Muscle layer of colon (tissue), 2 donors: ENCODE results near the gene PACSIN1.

ENCODE experiments used
- H3K27ac ChIP-seq: one replicate; pipeline ENCODE4 v1.7.0; 2013; ENCODE audit warnings: low read depth, mild to moderate bottlenecking, low read length, moderate library complexity
- H3K27me3 ChIP-seq, 2 donors: one replicate each; pipeline ENCODE4 v1.7.0; 2013; ENCODE audit warnings: low read length in 2 of 2, mild to moderate bottlenecking in 2 of 2; ENCODE audit not compliant: insufficient read depth in 2 of 2, control insufficient read depth in 1 of 2
- H3K36me3 ChIP-seq: one replicate; pipeline ENCODE4 v1.7.0; 2013; ENCODE audit warnings: mild to moderate bottlenecking, low read length; ENCODE audit not compliant: insufficient read depth
- H3K4me1 ChIP-seq: one replicate; pipeline ENCODE4 v1.7.0; 2013; ENCODE audit warnings: mild to moderate bottlenecking, low read length; ENCODE audit not compliant: insufficient read depth
- H3K4me3 ChIP-seq, 2 donors: one replicate each; pipeline ENCODE4 v1.7.0; 2013; ENCODE audit warnings: low read length in 2 of 2, low read depth in 1 of 2, mild to moderate bottlenecking in 1 of 2, moderate library complexity in 1 of 2
- H3K9ac ChIP-seq: one replicate; pipeline ENCODE4 v1.7.0; 2013; ENCODE audit warnings: low read length
- H3K9me3 ChIP-seq: one replicate; pipeline ENCODE4 v1.7.0; 2013; ENCODE audit warnings: mild to moderate bottlenecking, low read length
- donor health status: abdominal sarcoma.
- donor health status: Adenocarcinoma of cecum.

PACSIN1 gene

GRCh38 chr6:34555007-34555322 is 89.1 kb downstream of the PACSIN1 start:
- H3K36me3 ChIP-seq, result no peaks in the 10 kb centered on the region
- H3K9me3 ChIP-seq, result no peaks in the 10 kb centered on the region
- no peak overlapping the region for H3K4me3 ChIP-seq
- H3K27ac ChIP-seq, result no peak overlapping the region
- no peaks in the 10 kb centered on the region for H3K4me1 ChIP-seq
- H3K9ac ChIP-seq, result no peak overlapping the region
- no peaks in the 10 kb centered on the region for H3K27me3 ChIP-seq

GRCh38 chr6:34555328-34555727 is 89.5 kb downstream of the PACSIN1 start:
- no peaks in the 10 kb centered on the region for H3K4me1 ChIP-seq
- no peak overlapping the region for H3K27ac ChIP-seq
- no peaks in the 10 kb centered on the region for H3K27me3 ChIP-seq
- H3K9me3 ChIP-seq, result no peaks in the 10 kb centered on the region
- H3K9ac ChIP-seq, result no peak overlapping the region
- no peaks in the 10 kb centered on the region for H3K36me3 ChIP-seq
- H3K4me3 ChIP-seq, result no peak overlapping the region

DNA sequence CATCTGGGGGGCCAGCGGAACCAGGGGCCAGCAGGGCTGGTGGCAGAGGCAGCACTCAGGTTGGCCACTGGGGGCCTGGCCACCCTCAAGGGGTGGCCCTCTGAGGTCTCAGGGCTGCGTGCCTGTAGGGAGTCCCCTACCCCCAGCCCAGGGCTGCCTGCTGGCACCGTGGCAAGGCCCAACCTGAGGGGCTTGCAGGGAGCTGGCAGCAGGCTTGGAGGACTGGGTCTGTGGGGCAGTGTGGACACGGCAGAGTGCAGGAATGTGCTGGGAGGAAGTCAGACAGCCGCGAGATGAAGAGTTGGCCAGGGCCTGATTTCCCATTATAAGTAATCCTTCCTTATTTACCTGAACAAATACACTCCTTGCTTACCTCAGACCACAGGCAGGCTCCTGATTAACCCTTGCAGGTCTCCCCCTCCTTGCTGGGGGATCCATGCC is 90.2 kb downstream of the PACSIN1 start, which contains the start of gene SPDEF:
Gene SPDEF (minus strand): TSS at position 299 of the 441 bp plus-strand sequence. CDS start 11,874 bp downstream, outside the sequence.
- Histone ChIP-seq H3K4me3 (no peak within 1 kb of the TSS), H3K9ac (no peak within 1 kb of the TSS)

DNA sequence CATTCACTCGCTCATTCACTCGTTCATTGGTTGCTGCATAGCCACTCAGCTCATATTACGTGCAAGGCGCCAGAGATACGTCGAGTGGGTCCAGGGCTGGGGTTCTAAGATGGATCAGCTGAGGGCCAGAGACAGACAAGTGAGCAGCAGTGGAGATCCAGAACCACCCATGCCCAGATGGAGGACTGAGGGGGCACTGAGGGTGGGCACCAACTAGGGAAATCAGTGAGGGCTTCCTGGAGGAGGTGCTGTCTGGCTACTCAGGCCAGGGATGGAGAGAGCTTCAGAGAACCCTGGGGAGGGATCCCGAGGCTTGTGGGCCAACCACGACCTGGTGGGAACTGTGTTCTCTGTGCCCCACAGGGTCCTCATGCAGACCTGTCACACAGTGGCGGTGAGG is 90.6 kb downstream of the PACSIN1 start:
- H3K4me3 ChIP-seq, result no peak overlapping the region
- H3K4me1 ChIP-seq, result no peaks in the 10 kb centered on the region
- no peaks in the 10 kb centered on the region for H3K27me3 ChIP-seq
- H3K9me3 ChIP-seq, result no peaks in the 10 kb centered on the region
- no peak overlapping the region for H3K27ac ChIP-seq
- no peaks in the 10 kb centered on the region for H3K36me3 ChIP-seq
- no peak overlapping the region for H3K9ac ChIP-seq

More for the DNA sequence above, 90.2 kb downstream of the PACSIN1 start, which contains the start of gene SPDEF:
- Histone ChIP-seq H3K9me3 (no peaks in the 10 kb centered on the region), H3K27ac (no peak within 1 kb of the TSS), H3K27me3 (no peaks in the 10 kb centered on the region), H3K36me3 (no peaks in the 10 kb centered on the region), H3K4me1 (no peaks in the 10 kb centered on the region)

GRCh38 chr6:34557228-34557627 is 91.4 kb downstream of the PACSIN1 start:
- no peaks in the 10 kb centered on the region for H3K4me1 ChIP-seq
- H3K36me3 ChIP-seq, result no peaks in the 10 kb centered on the region
- no peak overlapping the region for H3K4me3 ChIP-seq
- H3K27me3 ChIP-seq, result no peaks in the 10 kb centered on the region
- no peaks in the 10 kb centered on the region for H3K9me3 ChIP-seq
- no peak overlapping the region for H3K27ac ChIP-seq
- no peak overlapping the region for H3K9ac ChIP-seq

GRCh38 chr6:34558172-34558714 is 92.4 kb downstream of the PACSIN1 start:
- no peak overlapping the region for H3K27ac ChIP-seq
- no peak overlapping the region for H3K4me3 ChIP-seq
- H3K27me3 ChIP-seq, result no peaks in the 10 kb centered on the region
- H3K4me1 ChIP-seq, result no peaks in the 10 kb centered on the region
- no peaks in the 10 kb centered on the region for H3K36me3 ChIP-seq
- H3K9me3 ChIP-seq, result no peaks in the 10 kb centered on the region
- no peak overlapping the region for H3K9ac ChIP-seq

DNA sequence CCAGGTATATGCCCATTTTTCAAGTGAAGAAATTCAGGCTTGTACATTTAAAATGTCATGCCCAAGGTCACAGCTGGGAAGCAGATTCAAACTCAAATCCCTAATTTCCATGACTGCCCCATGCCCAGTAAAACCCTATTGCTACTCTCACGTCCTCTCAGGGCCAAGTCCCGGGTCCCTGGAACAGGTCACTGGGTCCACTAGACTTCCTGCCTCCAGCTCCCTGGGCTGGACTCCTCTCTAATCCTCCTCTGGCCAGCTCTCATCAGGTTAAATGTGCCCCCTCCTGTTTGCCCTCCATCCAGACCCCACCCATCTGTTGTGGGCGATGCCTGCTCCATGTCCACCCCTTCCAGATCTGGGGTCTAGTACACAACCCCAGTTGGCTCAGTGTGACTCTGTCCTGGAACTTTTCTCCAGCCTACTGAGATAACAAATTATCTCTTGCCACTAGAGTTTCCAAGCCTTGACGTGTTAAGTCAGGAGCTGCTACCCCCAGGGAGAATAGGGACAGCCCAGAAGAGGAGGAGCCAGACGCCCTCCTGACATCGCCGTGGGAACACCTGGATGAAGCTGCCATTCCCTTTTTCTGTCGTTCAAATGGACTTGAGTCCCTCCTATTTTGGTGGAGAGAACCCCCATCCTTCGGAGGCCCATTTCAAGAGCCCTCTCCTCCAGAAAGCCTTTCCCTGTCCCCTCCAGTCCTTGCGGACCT is 93.9 kb downstream of the PACSIN1 start:
- Histone ChIP-seq H3K9me3 (no peaks in the 10 kb centered on the region), H3K9ac (no peak overlapping the region), H3K27me3 (no peaks in the 10 kb centered on the region), H3K27ac (no peak overlapping the region), H3K36me3 (no peaks in the 10 kb centered on the region), H3K4me3 (no peak overlapping the region), H3K4me1 (no peaks in the 10 kb centered on the region)

- no peak overlapping the region for H3K4me3 ChIP-seq
- no peaks in the 10 kb centered on the region for H3K36me3 ChIP-seq
- H3K9me3 ChIP-seq, result no peaks in the 10 kb centered on the region
- no peak overlapping the region for H3K27ac ChIP-seq
- H3K4me1 ChIP-seq, result no peaks in the 10 kb centered on the region
- no peaks in the 10 kb centered on the region for H3K27me3 ChIP-seq
- no peak overlapping the region for H3K9ac ChIP-seq
Observed at GRCh38 chr6:34560366-34561226, 94.7 kb downstream of the PACSIN1 start.

DNA sequence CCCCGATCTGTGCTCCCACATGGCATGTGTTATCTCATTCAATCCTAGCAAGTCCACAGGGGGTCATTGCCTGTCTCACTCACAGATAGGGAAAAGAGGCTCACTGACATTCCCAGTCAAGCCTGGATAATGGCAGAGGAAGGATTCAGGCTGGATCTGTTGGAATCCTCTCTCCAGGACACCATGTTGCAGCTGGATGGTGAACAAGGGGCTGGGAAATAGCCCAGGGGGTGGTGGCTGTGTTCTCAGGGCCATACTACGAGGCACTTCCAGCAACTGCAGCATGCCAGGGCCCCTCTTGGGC is 95.3 kb downstream of the PACSIN1 start:
- H3K9ac ChIP-seq, result no peak overlapping the region
- H3K4me1 ChIP-seq, result no peaks in the 10 kb centered on the region
- no peaks in the 10 kb centered on the region for H3K27me3 ChIP-seq
- no peak overlapping the region for H3K4me3 ChIP-seq
- H3K9me3 ChIP-seq, result no peaks in the 10 kb centered on the region
- no peaks in the 10 kb centered on the region for H3K36me3 ChIP-seq
- H3K27ac ChIP-seq, result no peak overlapping the region

- Histone ChIP-seq H3K9ac (no peak overlapping the region), H3K9me3 (no peaks in the 10 kb centered on the region), H3K4me3 (no peak overlapping the region), H3K4me1 (no peaks in the 10 kb centered on the region), H3K27me3 (no peaks in the 10 kb centered on the region), H3K36me3 (no peaks in the 10 kb centered on the region), H3K27ac (no peak overlapping the region)
Observed at GRCh38 chr6:34562350-34562749, 96.5 kb downstream of the PACSIN1 start.

DNA sequence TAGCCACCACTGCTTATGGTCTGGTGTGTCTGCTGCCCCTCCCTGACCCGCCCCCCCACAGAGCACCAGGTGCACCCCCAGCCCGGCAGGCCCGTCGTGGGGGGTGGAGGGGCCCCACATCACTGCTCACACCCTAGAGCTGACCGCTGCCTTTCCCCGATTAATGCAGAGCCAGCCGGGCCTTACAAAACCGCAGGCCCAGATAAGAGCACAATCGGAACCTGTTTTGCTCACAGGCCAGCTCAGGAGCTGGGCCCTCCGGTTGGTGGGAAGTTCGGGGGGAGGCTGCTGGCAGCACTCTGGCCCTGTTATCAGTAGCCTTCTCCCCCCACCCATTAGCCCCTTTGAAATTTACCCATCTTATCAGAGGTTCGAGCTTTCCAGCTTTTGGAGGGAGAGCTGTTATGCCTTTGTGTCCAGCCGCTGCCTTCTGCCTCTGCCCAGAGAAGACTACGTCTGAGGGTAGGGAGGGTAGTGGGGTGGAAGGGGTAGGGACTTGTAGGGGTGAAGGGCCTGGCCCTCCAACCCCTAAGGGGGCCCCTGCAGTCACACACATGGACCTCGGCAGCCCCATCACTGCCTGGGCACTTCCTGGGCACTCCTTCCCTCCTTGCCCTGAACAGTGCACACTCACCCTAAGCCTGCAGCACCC is 97.1 kb downstream of the PACSIN1 start:
- no peaks in the 10 kb centered on the region for H3K27me3 ChIP-seq
- H3K27ac ChIP-seq, result no peak overlapping the region

More for the DNA sequence above, 97.1 kb downstream of the PACSIN1 start:
- Histone ChIP-seq H3K4me1 (no peaks in the 10 kb centered on the region), H3K9ac (no peak overlapping the region), H3K4me3 (no peak overlapping the region), H3K36me3 (no peaks in the 10 kb centered on the region), H3K9me3 (no peaks in the 10 kb centered on the region)
